Activated CD4-positive, alpha-beta T cell treated with anti-CD3 and anti-CD28 coated beads, Interleukin-2, amount 10 ng/mL, durations not matched to agents 24 days and 14 days (primary cell): ENCODE measurements around the gene IFI27L2. TPM values are rescaled to one million over a fixed set of nuclear protein-coding genes. Genes with fewer than 3 reads are reported as not detected.
"Not testable (repeated sequence)": the region's sequence is repeated elsewhere in the genome, so short reads cannot be mapped to it uniquely, and the experiment has no call there.

ENCODE experiments used
- DNase-seq: peaks from one replicate; pipeline ENCODE4 v3.0.0; 2022
- H3K27ac Mint-ChIP-seq: one replicate; pipeline ENCODE4 v1.8.0; 2022; ENCODE audit warnings: mild to moderate bottlenecking, mixed read lengths
- H3K27me3 Mint-ChIP-seq: one replicate; pipeline ENCODE4 v1.8.0; 2022; ENCODE audit warnings: mixed read lengths
- H3K36me3 Mint-ChIP-seq: one replicate; pipeline ENCODE4 v1.8.0; 2022; ENCODE audit warnings: low read depth, mild to moderate bottlenecking, mixed read lengths
- H3K4me1 Mint-ChIP-seq: one replicate; pipeline ENCODE4 v1.8.0; 2021; ENCODE audit warnings: mixed read lengths
- H3K4me3 Mint-ChIP-seq: one replicate; pipeline ENCODE4 v1.8.0; 2022; ENCODE audit warnings: mild to moderate bottlenecking, moderate library complexity, mixed read lengths
- H3K9me3 Mint-ChIP-seq: one replicate; pipeline ENCODE4 v1.8.0; 2021; ENCODE audit warnings: mixed read lengths
- intact Hi-C: fragments of 100-400 bp; cut with micrococcal nuclease; formaldehyde crosslinking; loops from one replicate; pipeline ENCODE4 v1.15.1; 2023
- total RNA-seq: library from RNA; stranded (reverse); gene quantifications from 2 replicates; pipeline ENCODE4 v1.2.3, GENCODE V29; 2022

IFI27L2 gene
- total RNA-seq, 1 donor from 2014 or later = 38.8 TPM

GRCh38 chr14:94164685-94165431 is 35.5 kb upstream of the IFI27L2 start:
- intact Hi-C loops = loop anchor here (1.0 kb wide), 1 partner anchor 8 kb away; no protein-coding TSS in a partner anchor
- Mint-ChIP-seq H3K4me3 (no peak overlapping the region), H3K27ac (peak overlapping the region; percentile 49)

GRCh38 chr14:94163796-94164195 is 34.4 kb upstream of the IFI27L2 start:
- no peak overlapping the region for H3K27ac Mint-ChIP-seq
- H3K4me1 Mint-ChIP-seq = peaks cover 37% of the 10 kb centered on the region
- no peaks in the 10 kb centered on the region for H3K36me3 Mint-ChIP-seq
- intact Hi-C loops = loop anchor here (1.0 kb wide), 1 partner anchor 10 kb away; no protein-coding TSS in a partner anchor
- DNase-seq = no peak
- no peaks in the 10 kb centered on the region for H3K9me3 Mint-ChIP-seq
- H3K27me3 Mint-ChIP-seq = no peaks in the 10 kb centered on the region
- H3K4me3 Mint-ChIP-seq = no peak overlapping the region

More at GRCh38 chr14:94164685-94165431, 35.5 kb upstream of the IFI27L2 start:
- Mint-ChIP-seq H3K9me3 (no peaks in the 10 kb centered on the region), H3K4me1 (peaks cover 37% of the 10 kb centered on the region), H3K27me3 (peaks cover 1% of the 10 kb centered on the region), H3K36me3 (no peaks in the 10 kb centered on the region)
- no peak for DNase-seq

GRCh38 chr14:94162466-94162865 is 33.1 kb upstream of the IFI27L2 start:
- H3K27ac Mint-ChIP-seq = no peak overlapping the region
- intact Hi-C loops = no loop called here
- DNase-seq = no peak
- H3K9me3 Mint-ChIP-seq = no peaks in the 10 kb centered on the region
- no peaks in the 10 kb centered on the region for H3K27me3 Mint-ChIP-seq
- no peak overlapping the region for H3K4me3 Mint-ChIP-seq
- H3K4me1 Mint-ChIP-seq = peaks cover 50% of the 10 kb centered on the region
- no peaks in the 10 kb centered on the region for H3K36me3 Mint-ChIP-seq

- Mint-ChIP-seq H3K4me1 (peaks cover 51% of the 10 kb centered on the region), H3K27me3 (peaks cover 2% of the 10 kb centered on the region), H3K9me3 (no peaks in the 10 kb centered on the region), H3K4me3 (no peak overlapping the region), H3K36me3 (no peaks in the 10 kb centered on the region), H3K27ac (no peak overlapping the region)
- DNase-seq = no peak
- intact Hi-C loops = no loop called here
These were observed 32.6 kb upstream of the IFI27L2 start for GRCh38 chr14:94161981-94162380.

- intact Hi-C loops = no loop called here
- Mint-ChIP-seq H3K4me1 (peaks cover 51% of the 10 kb centered on the region), H3K27me3 (peaks cover 2% of the 10 kb centered on the region), H3K9me3 (no peaks in the 10 kb centered on the region), H3K27ac (peak overlapping the region; percentile 36), H3K4me3 (no peak overlapping the region), H3K36me3 (no peaks in the 10 kb centered on the region)
- no peak for DNase-seq
These were observed 31.7 kb upstream of the IFI27L2 start for GRCh38 chr14:94161058-94161457.

- DNase-seq = peak; percentile 75
- peaks cover 37% of the 10 kb centered on the region for H3K4me1 Mint-ChIP-seq
- intact Hi-C loops = no loop called here
- no peak overlapping the region for H3K27ac Mint-ChIP-seq
- no peaks in the 10 kb centered on the region for H3K36me3 Mint-ChIP-seq
- H3K4me3 Mint-ChIP-seq = peak overlapping the region; percentile 40
- H3K9me3 Mint-ChIP-seq = no peaks in the 10 kb centered on the region
- peaks cover 2% of the 10 kb centered on the region for H3K27me3 Mint-ChIP-seq
These were observed 29.0 kb upstream of the IFI27L2 start for GRCh38 chr14:94158239-94158883.

GRCh38 chr14:94157197-94157596 is 27.8 kb upstream of the IFI27L2 start:
- intact Hi-C loops = no loop called here
- no peaks in the 10 kb centered on the region for H3K9me3 Mint-ChIP-seq
- peaks cover 30% of the 10 kb centered on the region for H3K4me1 Mint-ChIP-seq
- no peak for DNase-seq
- H3K4me3 Mint-ChIP-seq = no peak overlapping the region
- peaks cover 7% of the 10 kb centered on the region for H3K27me3 Mint-ChIP-seq
- no peak overlapping the region for H3K27ac Mint-ChIP-seq
- H3K36me3 Mint-ChIP-seq = no peaks in the 10 kb centered on the region

- H3K4me1 Mint-ChIP-seq = peaks cover 24% of the 10 kb centered on the region
- DNase-seq, H3K36me3 Mint-ChIP-seq, H3K27ac Mint-ChIP-seq, H3K9me3 Mint-ChIP-seq, H3K4me3 Mint-ChIP-seq, intact Hi-C loops, H3K27me3 Mint-ChIP-seq: not testable (repeated sequence)
These were observed 26.7 kb upstream of the IFI27L2 start for GRCh38 chr14:94156143-94156542.

GRCh38 chr14:94153750-94154342 is 24.4 kb upstream of the IFI27L2 start:
- no peaks in the 10 kb centered on the region for H3K9me3 Mint-ChIP-seq
- intact Hi-C loops = no loop called here
- no peaks in the 10 kb centered on the region for H3K36me3 Mint-ChIP-seq
- no peak for DNase-seq
- no peak overlapping the region for H3K27ac Mint-ChIP-seq
- H3K4me3 Mint-ChIP-seq = no peak overlapping the region
- H3K27me3 Mint-ChIP-seq = peaks cover 21% of the 10 kb centered on the region
- peaks cover 15% of the 10 kb centered on the region for H3K4me1 Mint-ChIP-seq

GRCh38 chr14:94152676-94153075 is 23.3 kb upstream of the IFI27L2 start:
- intact Hi-C loops = no loop called here
- no peak for DNase-seq
- H3K4me1 Mint-ChIP-seq = peaks cover 4% of the 10 kb centered on the region
- H3K27me3 Mint-ChIP-seq = peaks cover 31% of the 10 kb centered on the region
- no peaks in the 10 kb centered on the region for H3K36me3 Mint-ChIP-seq
- H3K27ac Mint-ChIP-seq = no peak overlapping the region
- no peaks in the 10 kb centered on the region for H3K9me3 Mint-ChIP-seq
- no peak overlapping the region for H3K4me3 Mint-ChIP-seq

- H3K9me3 Mint-ChIP-seq = no peaks in the 10 kb centered on the region
- H3K27me3 Mint-ChIP-seq = peaks cover 24% of the 10 kb centered on the region
- peaks cover 10% of the 10 kb centered on the region for H3K4me1 Mint-ChIP-seq
- H3K27ac Mint-ChIP-seq = no peak overlapping the region
- no peak overlapping the region for H3K4me3 Mint-ChIP-seq
- intact Hi-C loops = no loop called here
- H3K36me3 Mint-ChIP-seq = no peaks in the 10 kb centered on the region
- DNase-seq = no peak
These were observed 16.6 kb upstream of the IFI27L2 start for GRCh38 chr14:94145902-94146527.

GRCh38 chr14:94144765-94145164 is 15.4 kb upstream of the IFI27L2 start:
- peak overlapping the region; percentile 56 for H3K27ac Mint-ChIP-seq

GRCh38 chr14:94143711-94144110 is 14.3 kb upstream of the IFI27L2 start:
- Mint-ChIP-seq H3K9me3 (no peaks in the 10 kb centered on the region), H3K4me1 (peaks cover 10% of the 10 kb centered on the region), H3K27me3 (peaks cover 10% of the 10 kb centered on the region), H3K4me3 (no peak overlapping the region), H3K27ac (no peak overlapping the region), H3K36me3 (no peaks in the 10 kb centered on the region)
- intact Hi-C loops = no loop called here
- no peak for DNase-seq

More at GRCh38 chr14:94144765-94145164, 15.4 kb upstream of the IFI27L2 start:
- Mint-ChIP-seq H3K4me3 (no peak overlapping the region), H3K4me1 (peaks cover 10% of the 10 kb centered on the region), H3K27me3 (peaks cover 18% of the 10 kb centered on the region), H3K9me3 (no peaks in the 10 kb centered on the region), H3K36me3 (no peaks in the 10 kb centered on the region)
- intact Hi-C loops = no loop called here
- no peak for DNase-seq

- no peaks in the 10 kb centered on the region for H3K9me3 Mint-ChIP-seq
- intact Hi-C loops = no loop called here
- no peaks in the 10 kb centered on the region for H3K36me3 Mint-ChIP-seq
- peaks cover 6% of the 10 kb centered on the region for H3K27me3 Mint-ChIP-seq
- H3K4me1 Mint-ChIP-seq = peaks cover 10% of the 10 kb centered on the region
- no peak overlapping the region for H3K27ac Mint-ChIP-seq
- H3K4me3 Mint-ChIP-seq = no peak overlapping the region
- no peak for DNase-seq
These were observed 13.8 kb upstream of the IFI27L2 start for GRCh38 chr14:94143239-94143638.
